AG10803 (cell line): ENCODE measurements around the gene BTBD9.

Experiments used
- DNase-seq: peaks from one replicate; pipeline ENCODE4 v3.0.0; 2010; ENCODE audit warnings: low read depth
- H3K4me3 ChIP-seq: 2 replicates; pipeline ENCODE4 v1.5.1; 2011; ENCODE audit warnings: mild to moderate bottlenecking, low read length, control low read depth
- TF ChIP-seq, protein P1 (sequence below): conservative IDR thresholded peaks from 2 replicates; pipeline ENCODE4 v1.5.1; 2011; ENCODE audit warnings: mild to moderate bottlenecking, low read length, control low read depth, inconsistent platforms

Gene BTBD9

GRCh38 chr6:38183856-38184584 lies 455.7 kb downstream of the BTBD9 start:
- no peak for DNase-seq
- TF ChIP-seq, protein P1, sequence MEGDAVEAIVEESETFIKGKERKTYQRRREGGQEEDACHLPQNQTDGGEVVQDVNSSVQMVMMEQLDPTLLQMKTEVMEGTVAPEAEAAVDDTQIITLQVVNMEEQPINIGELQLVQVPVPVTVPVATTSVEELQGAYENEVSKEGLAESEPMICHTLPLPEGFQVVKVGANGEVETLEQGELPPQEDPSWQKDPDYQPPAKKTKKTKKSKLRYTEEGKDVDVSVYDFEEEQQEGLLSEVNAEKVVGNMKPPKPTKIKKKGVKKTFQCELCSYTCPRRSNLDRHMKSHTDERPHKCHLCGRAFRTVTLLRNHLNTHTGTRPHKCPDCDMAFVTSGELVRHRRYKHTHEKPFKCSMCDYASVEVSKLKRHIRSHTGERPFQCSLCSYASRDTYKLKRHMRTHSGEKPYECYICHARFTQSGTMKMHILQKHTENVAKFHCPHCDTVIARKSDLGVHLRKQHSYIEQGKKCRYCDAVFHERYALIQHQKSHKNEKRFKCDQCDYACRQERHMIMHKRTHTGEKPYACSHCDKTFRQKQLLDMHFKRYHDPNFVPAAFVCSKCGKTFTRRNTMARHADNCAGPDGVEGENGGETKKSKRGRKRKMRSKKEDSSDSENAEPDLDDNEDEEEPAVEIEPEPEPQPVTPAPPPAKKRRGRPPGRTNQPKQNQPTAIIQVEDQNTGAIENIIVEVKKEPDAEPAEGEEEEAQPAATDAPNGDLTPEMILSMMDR: no peak

DNA sequence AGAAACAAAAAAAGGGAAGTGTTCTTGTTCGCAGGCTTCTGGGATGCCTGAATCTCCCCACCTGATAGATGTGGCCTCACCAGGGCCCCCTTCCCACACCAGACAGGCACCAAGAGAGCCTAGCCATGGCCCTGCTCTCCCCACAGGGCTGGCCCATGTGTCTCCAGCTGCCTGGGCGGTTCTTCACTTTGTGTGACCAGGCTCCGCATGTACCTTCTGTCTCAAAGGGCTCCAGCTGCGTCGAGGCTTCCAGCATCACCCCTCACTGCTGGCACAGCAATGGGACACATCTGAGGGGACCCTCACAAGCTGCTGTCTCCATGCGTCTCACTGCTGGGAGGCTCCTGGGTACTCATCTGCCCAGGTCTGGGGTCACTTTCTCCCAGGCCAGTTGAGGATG lies 457.3 kb downstream of the BTBD9 start:
- H3K4me3 ChIP-seq: no peak overlapping the region
- no peak for DNase-seq
- TF ChIP-seq, protein P1: no peak

More at GRCh38 chr6:38183856-38184584, 455.7 kb downstream of the BTBD9 start:
- H3K4me3 ChIP-seq: no peak overlapping the region

DNA sequence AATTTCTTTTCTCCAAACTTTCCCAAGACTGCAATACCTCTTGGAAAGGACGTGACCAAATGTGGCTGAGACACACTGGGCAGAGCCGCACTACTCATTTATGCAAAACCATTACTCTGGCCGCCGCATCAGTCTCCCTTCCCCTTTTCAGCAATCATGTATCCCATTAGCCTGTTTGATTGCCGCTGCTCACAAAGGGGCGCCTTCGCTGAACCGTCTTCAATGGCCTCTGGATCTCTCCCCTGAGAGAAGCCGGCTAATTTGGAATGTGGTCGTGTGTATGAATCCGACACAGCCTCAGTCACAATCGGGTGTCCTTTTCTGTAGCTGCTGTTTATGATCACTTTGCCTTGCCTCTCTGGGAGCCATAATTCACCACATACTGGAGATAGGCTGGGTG lies 459.1 kb downstream of the BTBD9 start:
- H3K4me3 ChIP-seq: no peak overlapping the region
- TF ChIP-seq, protein P1: no peak
- DNase-seq: no peak

DNA sequence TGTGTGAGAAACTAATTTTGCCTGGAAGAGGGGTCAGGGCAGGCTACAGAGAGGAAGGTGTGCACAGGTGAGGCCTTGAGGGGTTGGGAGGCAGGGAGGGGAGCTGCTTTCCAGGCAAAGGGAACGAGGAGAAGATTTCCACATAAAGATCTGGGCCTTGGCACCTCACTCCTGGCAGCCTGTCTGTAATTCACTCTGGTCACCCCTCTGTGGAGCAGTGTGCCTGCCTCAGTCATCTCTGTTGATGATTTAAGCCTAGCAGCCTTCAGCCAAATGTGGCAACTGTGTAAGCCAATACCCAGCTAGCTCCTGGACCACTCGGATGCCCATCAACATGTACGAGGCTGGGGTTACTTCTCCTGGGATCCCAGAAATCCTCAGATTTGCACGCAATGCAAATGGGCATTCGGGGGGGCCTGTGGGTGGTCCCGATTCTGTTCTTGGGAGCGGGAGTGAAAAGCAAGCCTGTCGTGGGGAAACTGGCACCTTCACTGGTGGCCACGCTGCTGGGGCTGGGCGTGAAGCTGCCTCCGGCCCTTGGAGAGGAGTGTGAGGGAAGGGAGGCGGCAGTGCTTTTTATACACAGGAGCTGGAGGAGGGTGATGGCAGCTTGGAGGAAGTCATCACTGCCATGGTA lies 459.8 kb downstream of the BTBD9 start:
- TF ChIP-seq, protein P1: no peak
- no peak for DNase-seq
- no peak overlapping the region for H3K4me3 ChIP-seq

DNA sequence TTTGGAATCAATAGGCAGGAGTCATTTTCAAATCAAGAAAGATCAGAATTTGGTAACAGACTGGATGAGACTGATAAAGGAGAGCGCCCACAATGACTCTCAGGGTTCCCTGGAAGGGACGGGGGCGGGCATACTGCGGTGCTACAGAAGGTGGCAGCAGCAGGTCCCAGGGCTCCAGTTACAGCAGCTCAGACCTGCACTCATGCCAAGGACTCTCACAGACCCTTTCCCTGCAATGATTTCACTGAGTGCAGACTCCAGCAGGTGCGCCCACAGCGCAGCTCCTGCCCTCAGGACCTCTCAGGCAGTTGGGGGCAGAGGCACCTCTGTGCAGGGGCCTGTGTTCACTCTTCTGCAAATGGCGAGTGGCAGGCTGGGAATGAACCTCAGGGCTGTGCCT lies 460.4 kb downstream of the BTBD9 start:
- H3K4me3 ChIP-seq: no peak overlapping the region
- TF ChIP-seq, protein P1: no peak
- no peak for DNase-seq

DNA sequence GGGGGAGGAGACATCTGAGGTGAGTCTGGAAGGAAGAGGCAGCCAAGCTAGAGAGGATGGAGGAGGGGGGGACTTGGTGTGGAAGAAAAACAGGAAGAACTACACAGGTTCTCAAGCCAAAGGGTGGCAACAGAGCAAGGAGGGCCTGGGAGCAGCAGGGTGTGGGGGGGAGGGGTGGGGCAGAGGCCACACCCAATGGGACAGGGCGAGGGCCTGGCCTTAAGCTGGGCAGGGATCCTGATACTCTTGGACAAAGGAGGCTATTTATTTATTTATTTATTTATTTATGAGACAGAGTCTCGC lies 461.2 kb downstream of the BTBD9 start:
- no peak for DNase-seq

More for the DNA sequence above, 461.2 kb downstream of the BTBD9 start:
- H3K4me3 ChIP-seq: no peak overlapping the region
- TF ChIP-seq, protein P1: no peak
